Epithelial cell of proximal tubule (primary cell): Measurements from ENCODE around the gene RPS6KA3. TPM values are rescaled to one million over a fixed set of nuclear protein-coding genes. Genes with fewer than 3 reads are reported as not detected.

Experiments
- DNase-seq: peaks from one replicate; pipeline ENCODE4 v3.0.0-alpha.2; 2011; ENCODE audit warnings: low read depth
- H3K4me3 ChIP-seq: 2 replicates; pipeline ENCODE4 v1.5.1; 2011; ENCODE audit warnings: low read depth, mild to moderate bottlenecking, low read length
- CTCF ChIP-seq: conservative IDR thresholded peaks from 2 replicates; pipeline ENCODE4 v1.5.1; 2012; ENCODE audit warnings: low read depth, mild to moderate bottlenecking, low read length
- total RNA-seq: library from RNA; depleted of rRNA; stranded (reverse); fragments of >200 nt; gene quantifications from 2 replicates; pipeline ENCODE4 v1.2.3, GENCODE V29; 2015

RPS6KA3 gene
- total RNA-seq, 1 donor from 2014 or later = 17.2 TPM

GRCh38 chrX:20111271-20111670 is 155.4 kb downstream of the RPS6KA3 start:
- no peak for TF ChIP-seq CTCF
- DNase-seq = no peak
- no peak overlapping the region for H3K4me3 ChIP-seq

GRCh38 chrX:20101934-20102581 is 164.7 kb downstream of the RPS6KA3 start:
- TF ChIP-seq CTCF = no peak
- no peak for DNase-seq
- H3K4me3 ChIP-seq = no peak overlapping the region

Other genes starting within 250 kb of the RPS6KA3 start
- gene MAP7D2, start 150.0 kb downstream of the RPS6KA3 start, total RNA-seq = 1.4 and 2.2 TPM in 2 replicates
- gene EIF1AX, start 125.1 kb downstream of the RPS6KA3 start, total RNA-seq = 44.9 and 61.6 TPM in 2 replicates